Measurements from ENCODE around the gene TSR1.

- no peak for TF ChIP-seq CTCF (IDR thresholded peaks at IDR 0.05)
- no peak for TF ChIP-seq POLR2A (IDR thresholded peaks at IDR 0.05)
Observed at GRCh38 chr17:2331303-2331702, 5.0 kb downstream of the TSR1 start.

All from lower leg skin (tissue), 3 donors.